ENCODE data around the gene ACCS. TPM values are rescaled to one million over a fixed set of nuclear protein-coding genes. Genes with fewer than 3 reads are reported as not detected.

The ACCS gene
- total RNA-seq, 2 experiments from 2014 or later: 8.7 to 9.0 TPM

DNA sequence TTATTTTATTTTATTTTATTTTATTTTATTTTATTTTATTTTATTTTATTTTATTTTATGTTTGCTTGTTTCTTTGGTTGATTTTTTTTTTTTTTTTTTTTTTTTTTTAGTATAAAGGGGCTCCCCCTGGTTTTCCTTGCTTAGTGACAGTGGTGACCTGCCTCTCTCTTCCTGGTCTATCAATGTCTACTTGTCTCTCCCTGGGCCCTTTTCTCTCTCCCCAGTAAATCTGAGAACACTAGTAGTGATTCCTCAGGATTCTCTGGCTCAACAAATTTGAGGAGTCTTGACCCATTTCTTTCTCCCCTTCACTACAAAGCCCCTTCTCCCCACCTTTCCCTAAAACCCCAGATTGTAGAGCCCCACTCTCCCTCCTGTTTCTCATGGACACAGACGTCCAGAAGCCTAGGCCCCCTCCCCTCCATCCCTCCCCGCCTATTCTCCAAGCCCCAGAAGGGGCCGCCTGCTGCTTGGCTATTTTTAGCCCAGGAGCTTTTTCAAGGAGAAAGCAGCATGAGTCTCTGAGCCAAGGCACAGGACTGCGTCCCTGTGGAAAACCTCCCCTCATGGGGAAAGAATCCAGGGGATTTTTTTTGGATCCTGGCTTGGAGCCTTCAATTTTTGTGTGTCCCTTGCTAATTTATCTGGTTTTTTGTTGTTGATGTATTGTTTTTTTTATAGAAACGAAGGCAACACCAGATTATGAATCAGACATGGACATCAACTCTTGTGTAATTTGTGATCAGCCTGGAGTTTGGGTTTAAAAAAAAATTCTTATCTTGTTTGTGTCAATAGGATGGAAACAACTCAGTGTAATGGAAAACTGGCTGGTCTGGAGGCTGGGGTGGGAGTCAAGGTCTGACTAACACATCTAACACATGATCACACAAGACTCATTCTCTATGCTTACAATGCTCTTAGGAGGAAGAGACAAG, 35.8 kb upstream of the ACCS start:
- Mint-ChIP-seq H3K27me3 (ENCODE audit: low read depth) (peaks cover 19% of the 10 kb centered on the region), H3K9me3 (ENCODE audit: insufficient read depth) (no peaks in the 10 kb centered on the region), H3K36me3 (ENCODE audit: low read depth) (no peaks in the 10 kb centered on the region), H3K27ac (no peak overlapping the region), H3K4me1 (ENCODE audit: low read depth) (no peaks in the 10 kb centered on the region), H3K4me3 (no peak overlapping the region)
- ChIA-PET POLR2A (no interaction called here), CTCF (no interaction called here)
- ATAC-seq (no peak), DNase-seq (no peak)

DNA sequence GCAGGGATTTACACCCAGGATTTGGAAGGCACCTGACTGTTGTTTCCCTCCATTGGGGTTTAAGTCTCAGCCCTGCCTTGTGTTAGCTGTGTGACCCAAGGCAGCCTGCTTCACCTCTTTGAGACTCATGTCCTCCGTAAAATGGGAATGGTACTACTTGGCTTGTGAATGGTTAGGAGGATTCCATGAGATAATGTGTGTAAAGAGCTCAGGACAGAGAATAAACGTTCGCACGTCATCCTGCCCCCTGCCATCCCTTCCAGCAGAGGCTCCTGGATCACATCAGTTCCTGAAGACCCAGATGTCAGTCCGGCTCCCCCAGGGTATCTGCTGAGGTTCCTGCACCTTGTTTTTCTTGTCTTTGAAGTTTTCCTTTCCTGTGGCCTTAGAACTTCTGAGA, 35.1 kb upstream of the ACCS start:
- Mint-ChIP-seq H3K27me3 (ENCODE audit: low read depth) (peaks cover 19% of the 10 kb centered on the region), H3K4me1 (ENCODE audit: low read depth) (no peaks in the 10 kb centered on the region), H3K36me3 (ENCODE audit: low read depth) (no peaks in the 10 kb centered on the region), H3K4me3 (no peak overlapping the region), H3K9me3 (ENCODE audit: insufficient read depth) (no peaks in the 10 kb centered on the region), H3K27ac (no peak overlapping the region)
- no peak for ATAC-seq
- ChIA-PET CTCF (no interaction called here), POLR2A (no interaction called here)
- DNase-seq: no peak

DNA sequence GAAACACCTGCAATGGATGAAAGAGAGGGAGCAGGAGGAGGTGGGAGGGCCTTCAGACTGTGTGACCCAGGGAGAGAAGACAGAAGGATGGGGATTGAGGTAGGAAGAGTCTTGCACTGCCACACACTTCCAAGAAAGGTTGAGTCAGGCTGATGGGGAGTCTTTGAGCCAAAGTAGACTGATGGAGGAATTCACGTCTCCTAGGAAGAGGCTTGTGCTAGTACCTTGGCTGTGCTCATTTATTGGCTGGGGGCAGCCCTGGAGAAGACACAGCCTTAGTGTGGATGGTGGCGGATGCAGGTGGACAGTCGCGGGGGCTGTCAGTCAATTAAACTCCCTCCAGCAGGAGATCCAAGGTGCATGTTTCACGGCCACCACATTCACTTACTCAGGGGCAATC, 34.5 kb upstream of the ACCS start:
- ATAC-seq: no peak
- no peak for DNase-seq
- POLR2A ChIA-PET: no interaction called here
- H3K36me3 Mint-ChIP-seq (ENCODE audit: low read depth): no peaks in the 10 kb centered on the region
- CTCF ChIA-PET: no interaction called here
- no peak overlapping the region for H3K4me3 Mint-ChIP-seq
- no peaks in the 10 kb centered on the region for H3K9me3 Mint-ChIP-seq (ENCODE audit: insufficient read depth)
- no peaks in the 10 kb centered on the region for H3K4me1 Mint-ChIP-seq (ENCODE audit: low read depth)
- H3K27me3 Mint-ChIP-seq (ENCODE audit: low read depth): peaks cover 16% of the 10 kb centered on the region
- H3K27ac Mint-ChIP-seq: no peak overlapping the region

DNA sequence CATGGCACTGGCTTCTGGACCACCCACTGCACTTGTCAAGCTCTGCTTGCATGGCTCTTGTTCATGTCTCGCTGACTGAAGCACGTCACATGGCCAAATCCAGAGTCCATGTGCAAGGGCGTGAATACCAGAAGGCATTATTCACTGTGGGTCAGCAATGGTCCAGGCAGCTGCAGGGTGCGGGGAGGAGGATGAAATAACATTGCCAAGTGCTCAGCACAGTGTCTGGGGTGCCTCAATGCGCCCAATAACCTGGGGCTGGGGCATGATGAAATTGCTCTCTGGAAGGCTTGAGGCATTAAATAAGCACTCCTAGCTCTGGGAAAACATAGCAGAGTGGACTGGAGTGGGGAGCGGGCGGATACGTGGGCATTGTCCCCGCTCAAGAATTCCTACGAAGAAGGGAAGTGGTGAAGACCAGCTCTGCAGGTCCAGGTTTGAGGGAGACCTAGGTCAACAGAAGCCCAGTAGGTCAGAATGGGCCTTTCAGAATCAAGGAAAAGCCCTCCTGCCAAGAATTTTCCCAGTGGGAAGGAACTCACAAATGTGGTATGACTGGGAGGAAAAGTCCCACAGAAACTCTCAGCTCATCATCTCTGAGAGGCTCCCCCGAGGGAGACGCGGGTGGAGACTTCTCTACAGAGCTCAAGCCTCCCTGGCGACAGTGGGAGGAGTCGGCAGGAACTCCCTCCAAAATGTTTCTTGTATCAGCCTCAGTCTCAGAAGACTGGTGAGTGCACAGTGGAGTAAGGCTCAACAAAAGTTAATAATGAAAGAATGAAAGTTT, 33.6 kb upstream of the ACCS start:
- no peak overlapping the region for H3K4me3 Mint-ChIP-seq
- CTCF ChIA-PET: no interaction called here
- POLR2A ChIA-PET: no interaction called here
- ATAC-seq (no peak), DNase-seq (no peak)
- H3K9me3 Mint-ChIP-seq (ENCODE audit: insufficient read depth): no peaks in the 10 kb centered on the region
- peaks cover 12% of the 10 kb centered on the region for H3K27me3 Mint-ChIP-seq (ENCODE audit: low read depth)
- no peaks in the 10 kb centered on the region for H3K4me1 Mint-ChIP-seq (ENCODE audit: low read depth)
- H3K36me3 Mint-ChIP-seq (ENCODE audit: low read depth): no peaks in the 10 kb centered on the region
- no peak overlapping the region for H3K27ac Mint-ChIP-seq

DNA sequence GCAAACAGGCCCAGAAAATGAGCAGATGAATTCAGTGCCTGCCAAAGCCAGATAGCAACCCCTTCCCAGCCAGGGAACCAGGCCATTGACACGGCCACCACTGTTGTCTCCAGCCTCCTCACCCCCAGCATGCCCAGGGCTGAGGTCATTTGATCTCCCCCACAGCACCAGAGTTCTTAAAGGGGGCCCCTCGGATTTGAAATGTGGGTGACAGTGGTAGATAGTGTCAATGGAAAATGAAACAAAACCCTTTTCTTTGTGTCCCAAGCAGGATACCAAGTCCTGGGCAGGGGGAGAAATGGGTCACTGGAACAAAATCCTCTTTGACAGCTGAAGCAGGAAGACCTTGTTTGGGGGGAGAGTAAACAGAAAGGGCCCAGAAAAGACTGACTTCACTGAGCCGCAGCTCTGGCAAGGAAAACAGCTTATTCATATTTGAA, 32.6 kb upstream of the ACCS start:
- Mint-ChIP-seq H3K9me3 (ENCODE audit: insufficient read depth) (no peaks in the 10 kb centered on the region), H3K4me3 (no peak overlapping the region), H3K27ac (no peak overlapping the region), H3K27me3 (ENCODE audit: low read depth) (peaks cover 12% of the 10 kb centered on the region), H3K4me1 (ENCODE audit: low read depth) (no peaks in the 10 kb centered on the region), H3K36me3 (ENCODE audit: low read depth) (no peaks in the 10 kb centered on the region)
- CTCF ChIA-PET: no interaction called here
- ATAC-seq (no peak), DNase-seq (no peak)
- POLR2A ChIA-PET: no interaction called here

DNA sequence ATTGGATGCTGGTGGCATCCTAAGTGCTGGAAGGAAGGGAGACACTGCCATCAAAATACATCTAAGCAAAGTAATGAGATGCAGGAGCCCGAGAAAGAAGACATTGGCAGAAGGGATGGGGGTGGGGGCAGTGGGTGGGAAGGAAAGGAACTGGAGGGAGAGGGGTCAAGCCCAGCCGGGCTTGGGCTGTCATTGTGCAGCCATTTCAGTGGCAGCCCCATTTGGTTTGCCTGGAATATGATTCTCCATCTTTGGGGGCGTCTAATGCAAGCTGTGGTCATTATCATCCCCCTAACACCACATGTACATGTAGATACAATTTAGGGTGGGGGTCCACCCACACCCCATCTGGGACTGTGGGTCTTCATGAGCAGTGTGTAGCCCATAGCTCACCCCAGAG, 32.2 kb upstream of the ACCS start:
- ChIA-PET CTCF (no interaction called here), POLR2A (no interaction called here)
- Mint-ChIP-seq H3K4me1 (ENCODE audit: low read depth) (no peaks in the 10 kb centered on the region), H3K4me3 (no peak overlapping the region), H3K27ac (no peak overlapping the region), H3K36me3 (ENCODE audit: low read depth) (no peaks in the 10 kb centered on the region), H3K27me3 (ENCODE audit: low read depth) (peaks cover 9% of the 10 kb centered on the region), H3K9me3 (ENCODE audit: insufficient read depth) (no peaks in the 10 kb centered on the region)
- DNase-seq: no peak
- no peak for ATAC-seq

DNA sequence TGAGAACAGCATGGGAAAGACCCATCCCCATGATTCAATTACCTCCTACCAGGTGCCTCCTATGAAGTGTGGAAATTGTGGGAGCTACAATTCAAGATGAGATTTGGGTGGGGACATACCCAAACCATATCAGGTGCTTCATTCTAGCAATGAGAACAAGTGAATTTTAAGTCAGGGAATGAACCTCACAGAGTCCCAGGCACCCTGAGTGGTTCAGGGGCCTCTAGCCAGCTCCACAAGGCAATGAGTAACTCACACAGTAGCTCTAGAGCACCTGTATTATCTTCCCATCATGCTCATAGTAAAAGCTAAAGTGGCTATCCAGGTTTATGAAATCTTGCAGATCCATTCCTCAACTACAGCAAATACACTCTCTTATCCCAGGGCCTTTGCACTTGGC, 31.4 kb upstream of the ACCS start:
- ChIA-PET CTCF (no interaction called here), POLR2A (no interaction called here)
- ATAC-seq (no peak), DNase-seq (no peak)
- peaks cover 8% of the 10 kb centered on the region for H3K27me3 Mint-ChIP-seq (ENCODE audit: low read depth)
- no peaks in the 10 kb centered on the region for H3K9me3 Mint-ChIP-seq (ENCODE audit: insufficient read depth)
- H3K4me1 Mint-ChIP-seq (ENCODE audit: low read depth): no peaks in the 10 kb centered on the region
- H3K27ac Mint-ChIP-seq: no peak overlapping the region
- no peaks in the 10 kb centered on the region for H3K36me3 Mint-ChIP-seq (ENCODE audit: low read depth)
- H3K4me3 Mint-ChIP-seq: no peak overlapping the region

DNA sequence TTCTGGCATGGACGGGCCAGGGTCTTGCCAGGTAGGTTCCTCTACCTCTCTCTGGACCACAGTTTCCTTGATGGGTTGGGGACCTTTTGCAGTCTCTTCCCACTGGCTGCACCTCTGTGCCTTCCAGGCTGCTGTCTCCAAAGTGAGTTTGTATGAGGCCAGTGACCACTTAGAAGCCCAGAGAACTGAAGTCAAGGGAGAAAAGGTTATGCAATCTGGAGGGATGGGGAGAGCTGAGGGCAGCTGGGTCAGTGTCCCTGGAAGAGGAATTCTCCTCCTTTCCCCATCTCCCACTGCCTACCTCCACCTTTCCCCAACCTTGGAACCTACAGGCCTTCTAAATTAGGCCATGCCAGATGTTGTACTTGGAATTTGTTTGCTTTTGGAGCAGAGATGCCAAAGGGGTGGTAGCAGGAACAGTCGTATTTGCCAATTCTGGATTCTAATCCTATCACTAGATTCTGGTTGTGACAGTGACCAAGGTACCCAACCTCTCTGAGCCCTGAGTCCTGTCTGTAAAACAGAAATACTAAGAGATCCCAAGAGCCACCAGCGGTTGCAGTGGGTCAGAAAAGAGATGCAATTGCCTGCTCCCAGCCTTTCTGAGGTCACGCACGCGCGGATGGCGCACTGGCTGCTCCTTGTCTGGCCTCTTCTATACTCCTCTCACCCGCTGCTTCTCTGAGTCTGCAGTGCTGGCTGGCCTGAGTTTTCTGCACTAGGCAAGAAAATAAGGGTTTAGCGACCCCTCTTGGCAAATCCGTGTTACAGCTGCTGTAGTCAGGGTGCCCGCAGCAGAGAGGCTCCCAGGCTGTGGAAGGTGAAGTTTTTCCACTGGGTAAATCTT, 29.0 kb upstream of the ACCS start:
- ChIA-PET POLR2A (no interaction called here), CTCF (interaction anchor here (1.0 to 1.6 kb wide), 4 partner anchors 57 to 211 kb away, joined by 3 to 7 read pairs (median 6); no protein-coding TSS in a partner anchor)
- H3K36me3 Mint-ChIP-seq (ENCODE audit: low read depth): no peaks in the 10 kb centered on the region
- H3K4me1 Mint-ChIP-seq (ENCODE audit: low read depth): no peaks in the 10 kb centered on the region
- H3K27ac Mint-ChIP-seq: no peak overlapping the region
- H3K4me3 Mint-ChIP-seq: no peak overlapping the region
- peaks cover 3% of the 10 kb centered on the region for H3K9me3 Mint-ChIP-seq (ENCODE audit: insufficient read depth)
- ATAC-seq: peak; percentile 58
- H3K27me3 Mint-ChIP-seq (ENCODE audit: low read depth): no peaks in the 10 kb centered on the region
- peak; percentile 44 for DNase-seq

DNA sequence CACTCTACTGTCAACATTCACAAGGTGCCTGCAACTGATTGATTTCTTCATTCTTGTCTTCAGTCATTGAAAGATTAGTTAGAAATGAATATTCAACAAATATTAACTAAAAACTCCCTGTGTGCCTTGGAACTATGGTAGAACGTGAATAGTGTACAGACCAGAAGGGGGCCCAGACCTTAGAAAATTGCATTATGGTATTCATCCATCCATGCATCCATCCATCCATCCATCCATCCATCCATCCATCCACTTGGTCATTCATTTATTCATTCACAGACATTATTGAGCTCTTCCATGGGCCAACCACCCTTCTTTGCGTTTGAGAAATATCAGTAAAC, 28.4 kb upstream of the ACCS start:
- DNase-seq (peak; percentile 1), ATAC-seq (no peak)
- Mint-ChIP-seq H3K9me3 (ENCODE audit: insufficient read depth) (peaks cover 3% of the 10 kb centered on the region), H3K4me3 (no peak overlapping the region), H3K36me3 (ENCODE audit: low read depth) (no peaks in the 10 kb centered on the region), H3K4me1 (ENCODE audit: low read depth) (no peaks in the 10 kb centered on the region), H3K27me3 (ENCODE audit: low read depth) (no peaks in the 10 kb centered on the region), H3K27ac (no peak overlapping the region)
- ChIA-PET CTCF (interaction anchor here (1.0 to 1.6 kb wide), 4 partner anchors 57 to 212 kb away, joined by 3 to 7 read pairs (median 6); no protein-coding TSS in a partner anchor), POLR2A (no interaction called here)

DNA sequence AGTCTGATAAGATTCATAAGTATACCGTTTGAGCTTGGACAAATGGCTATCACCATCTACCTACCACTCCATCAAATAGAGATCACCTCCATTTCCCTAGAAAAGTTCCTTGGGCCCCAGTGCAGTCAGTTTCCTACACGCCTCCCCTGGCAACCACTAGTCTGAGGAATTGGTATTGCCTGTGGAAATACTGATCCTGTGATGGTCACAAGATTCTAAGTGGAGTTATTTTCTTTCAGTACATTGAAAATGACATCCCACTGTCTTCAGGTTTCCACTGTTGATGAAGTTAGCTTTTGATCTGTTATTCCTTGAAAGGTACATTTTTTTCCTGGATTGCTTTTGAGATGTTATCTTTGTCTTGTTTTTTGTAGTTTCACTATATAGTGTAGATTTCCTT, 22.9 kb upstream of the ACCS start:
- ChIA-PET POLR2A (no interaction called here), CTCF (no interaction called here)
- H3K27ac Mint-ChIP-seq: no peak overlapping the region
- no peaks in the 10 kb centered on the region for H3K36me3 Mint-ChIP-seq (ENCODE audit: low read depth)
- peaks cover 3% of the 10 kb centered on the region for H3K9me3 Mint-ChIP-seq (ENCODE audit: insufficient read depth)
- H3K4me1 Mint-ChIP-seq (ENCODE audit: low read depth): no peaks in the 10 kb centered on the region
- DNase-seq (no peak), ATAC-seq (no peak)
- no peak overlapping the region for H3K4me3 Mint-ChIP-seq
- peaks cover 3% of the 10 kb centered on the region for H3K27me3 Mint-ChIP-seq (ENCODE audit: low read depth)

DNA sequence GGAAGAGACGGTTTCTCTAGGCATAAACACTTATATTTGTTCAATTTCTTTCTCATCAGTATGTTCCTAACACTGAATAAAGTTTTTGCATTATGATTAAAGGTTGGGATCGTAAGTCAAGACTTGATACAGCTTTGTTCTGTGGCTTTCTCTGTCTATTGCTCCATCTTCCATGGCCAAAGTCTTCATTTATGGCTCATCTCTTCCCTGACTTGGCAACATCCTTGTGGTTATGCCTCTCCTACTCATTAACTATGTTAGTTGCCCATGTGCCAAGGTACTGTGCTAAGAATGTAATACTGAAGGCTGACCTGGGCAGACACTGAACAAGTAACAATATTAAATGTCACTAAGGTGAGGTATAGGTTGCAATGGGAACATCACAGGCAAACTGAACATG, 19.9 kb upstream of the ACCS start:
- H3K9me3 Mint-ChIP-seq (ENCODE audit: insufficient read depth): peaks cover 3% of the 10 kb centered on the region
- no peak for DNase-seq
- POLR2A ChIA-PET: no interaction called here
- no peak overlapping the region for H3K27ac Mint-ChIP-seq
- H3K4me3 Mint-ChIP-seq: no peak overlapping the region
- no peaks in the 10 kb centered on the region for H3K36me3 Mint-ChIP-seq (ENCODE audit: low read depth)
- no peak for ATAC-seq
- H3K4me1 Mint-ChIP-seq (ENCODE audit: low read depth): no peaks in the 10 kb centered on the region
- CTCF ChIA-PET: no interaction called here
- peaks cover 3% of the 10 kb centered on the region for H3K27me3 Mint-ChIP-seq (ENCODE audit: low read depth)

DNA sequence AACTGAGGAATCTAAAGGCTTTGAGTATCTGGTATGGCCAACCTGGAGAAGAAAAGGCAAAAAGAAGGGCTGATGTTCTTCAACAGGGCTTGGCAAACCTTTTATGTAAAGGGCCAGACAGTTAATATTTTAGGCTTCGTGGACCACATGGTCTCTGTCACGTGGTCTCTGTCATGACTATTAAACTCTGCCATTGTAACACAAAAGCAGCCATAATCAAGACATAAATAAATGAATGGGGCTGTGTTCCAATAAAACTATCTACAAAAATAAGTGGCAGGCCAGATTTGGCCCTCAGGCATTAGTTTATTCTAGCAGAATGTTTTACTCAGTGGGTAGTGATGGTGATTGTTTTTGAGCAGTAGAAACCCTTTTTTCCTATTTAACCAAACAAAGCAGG, 18.8 kb upstream of the ACCS start:
- Mint-ChIP-seq H3K9me3 (ENCODE audit: insufficient read depth) (no peaks in the 10 kb centered on the region), H3K27ac (no peak overlapping the region), H3K36me3 (ENCODE audit: low read depth) (no peaks in the 10 kb centered on the region), H3K27me3 (ENCODE audit: low read depth) (peaks cover 3% of the 10 kb centered on the region), H3K4me1 (ENCODE audit: low read depth) (no peaks in the 10 kb centered on the region), H3K4me3 (no peak overlapping the region)
- ChIA-PET POLR2A (interaction anchor here (0.7 kb wide), 1 partner anchor 107 kb away, joined by 3 read pairs; no protein-coding TSS in a partner anchor), CTCF (no interaction called here)
- ATAC-seq: no peak
- DNase-seq: no peak
